NB4 (cell line): ENCODE measurements around the gene KIF1A.

ENCODE experiments used
- POLR2A ChIP-seq: IDR thresholded peaks from 2 replicates; pipeline ENCODE4 v1.6.1; 2011; ENCODE audit warnings: mild to moderate bottlenecking; ENCODE audit not compliant: insufficient read length; ENCODE audit errors: extremely low read depth
- TF ChIP-seq, protein P1 (sequence below): IDR thresholded peaks from one replicate; pipeline ENCODE4 v1.5.1; 2012; ENCODE audit warnings: low read depth, low read length

DNA sequence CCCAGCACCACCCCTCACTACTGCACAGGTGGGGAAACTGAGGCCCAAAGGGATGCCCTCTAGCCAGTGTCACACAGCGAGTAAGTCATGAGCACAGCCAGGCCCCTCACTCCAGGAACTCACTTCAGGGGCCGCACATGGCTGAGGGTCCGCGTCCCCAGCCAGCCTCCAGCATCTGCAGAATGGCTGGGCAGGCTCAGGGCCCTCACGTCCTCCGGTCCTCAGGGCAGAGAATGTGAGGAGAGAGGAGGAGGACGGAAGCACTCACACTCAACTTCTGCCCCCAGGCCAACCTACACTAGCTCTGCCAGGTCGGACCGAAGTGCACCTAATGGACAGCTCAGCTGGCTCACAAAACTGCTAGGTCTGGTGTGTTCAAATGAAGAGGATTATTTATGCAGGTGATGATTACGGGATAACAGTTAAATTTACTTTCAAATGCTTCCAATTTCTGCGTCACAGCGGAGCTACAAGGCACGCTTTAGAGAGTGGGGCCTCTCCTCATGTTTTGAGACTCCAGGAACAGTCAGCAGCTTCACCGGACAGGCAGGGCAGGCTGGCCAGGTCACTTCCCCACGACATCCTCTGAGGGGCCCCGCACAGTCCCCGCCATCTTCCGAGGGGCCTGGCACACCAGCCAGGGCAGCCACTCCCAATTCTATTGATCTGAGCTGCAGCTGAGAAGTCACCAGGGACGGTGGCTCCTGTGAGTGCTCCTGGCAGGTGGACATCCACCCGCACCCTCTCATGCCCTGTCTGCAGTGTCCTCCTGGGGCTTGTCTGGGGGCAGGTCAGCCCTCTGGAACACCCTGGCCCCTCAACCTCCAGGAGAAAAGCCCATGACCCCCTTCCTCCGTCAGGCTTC lies 26.5 kb downstream of the KIF1A start:
- TF ChIP-seq, protein P1, sequence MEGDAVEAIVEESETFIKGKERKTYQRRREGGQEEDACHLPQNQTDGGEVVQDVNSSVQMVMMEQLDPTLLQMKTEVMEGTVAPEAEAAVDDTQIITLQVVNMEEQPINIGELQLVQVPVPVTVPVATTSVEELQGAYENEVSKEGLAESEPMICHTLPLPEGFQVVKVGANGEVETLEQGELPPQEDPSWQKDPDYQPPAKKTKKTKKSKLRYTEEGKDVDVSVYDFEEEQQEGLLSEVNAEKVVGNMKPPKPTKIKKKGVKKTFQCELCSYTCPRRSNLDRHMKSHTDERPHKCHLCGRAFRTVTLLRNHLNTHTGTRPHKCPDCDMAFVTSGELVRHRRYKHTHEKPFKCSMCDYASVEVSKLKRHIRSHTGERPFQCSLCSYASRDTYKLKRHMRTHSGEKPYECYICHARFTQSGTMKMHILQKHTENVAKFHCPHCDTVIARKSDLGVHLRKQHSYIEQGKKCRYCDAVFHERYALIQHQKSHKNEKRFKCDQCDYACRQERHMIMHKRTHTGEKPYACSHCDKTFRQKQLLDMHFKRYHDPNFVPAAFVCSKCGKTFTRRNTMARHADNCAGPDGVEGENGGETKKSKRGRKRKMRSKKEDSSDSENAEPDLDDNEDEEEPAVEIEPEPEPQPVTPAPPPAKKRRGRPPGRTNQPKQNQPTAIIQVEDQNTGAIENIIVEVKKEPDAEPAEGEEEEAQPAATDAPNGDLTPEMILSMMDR, result no peak
- no peak for TF ChIP-seq POLR2A
